Heart left ventricle (tissue), 16 donors: ENCODE measurements around the gene CTNNA1. TPM values are rescaled to one million over a fixed set of nuclear protein-coding genes. Genes with fewer than 3 reads are reported as not detected.
"Not testable (repeated sequence)": the region's sequence is repeated elsewhere in the genome, so short reads cannot be mapped to it uniquely, and the experiment has no call there.

Experiments
- ATAC-seq, 4 donors: fragments of 200-7000 bp; cut with Tn5 transposase; one replicate each; pipeline ENCODE4 v1.9.1; 2020 to 2022; ENCODE audit warnings: moderate library complexity in 4 of 4, mild to moderate bottlenecking in 3 of 4, moderate number of reproducible peaks in 1 of 4
- DNase-seq, 5 donors: peaks; one replicate each; pipeline ENCODE4 v3.0.0-alpha.2; 2020
- H3K27ac ChIP-seq, 12 donors: fragments of 200-600 bp; sonication (generic) in 4 of 12; one replicate each; pipeline versions ENCODE4 v1.5.0 to v1.8.0; 2016 to 2022; ENCODE audit warnings: mild to moderate bottlenecking in 2 of 12
- H3K27me3 ChIP-seq, 9 donors: fragments of 200-600 bp; sonication (generic) in 2 of 9; one replicate each; pipeline versions ENCODE4 v1.5.1 to v1.8.0; 2016 to 2022; ENCODE audit warnings: mild to moderate bottlenecking in 3 of 9
- H3K36me3 ChIP-seq, 9 donors: fragments of 200-600 bp; sonication (generic) in 2 of 9; one replicate each; pipeline versions ENCODE4 v1.5.0 to v1.8.0; 2018 to 2022; ENCODE audit warnings: mild to moderate bottlenecking in 2 of 9
- H3K4me1 ChIP-seq, 12 donors: fragments of 200-600 bp; sonication (generic) in 4 of 12; one replicate each; pipeline versions ENCODE4 v1.5.0 to v1.8.0; 2016 to 2022; ENCODE audit warnings: mild to moderate bottlenecking in 3 of 12
- H3K4me3 ChIP-seq, 12 donors: fragments of 200-600 bp; sonication (generic) in 4 of 12; one replicate each; pipeline versions ENCODE4 v1.5.0 to v1.8.0; 2017 to 2022; ENCODE audit warnings: mild to moderate bottlenecking in 9 of 12, moderate library complexity in 4 of 12
- H3K9me3 ChIP-seq, 12 donors: fragments of 200-600 bp; sonication (generic) in 4 of 12; one replicate each; pipeline versions ENCODE4 v1.5.0 to v1.8.0; 2016 to 2022; ENCODE audit warnings: mild to moderate bottlenecking in 1 of 12
- POLR2A ChIP-seq, 2 donors: fragments of 450-650 bp; IDR thresholded peaks; one replicate each; pipeline ENCODE4 v1.6.1; 2017; ENCODE audit warnings: antibody characterized with exemption in 2 of 2, mild to moderate bottlenecking in 2 of 2, moderate library complexity in 2 of 2
- WGBS, 4 donors: extraction: QIAGEN DNeasy Blood & Tissue Kit in 2 of 4; methylation state at CpG; one replicate each; pipeline versions ENCODE4 v1.1.5 to v1.1.7; 2013 to 2018; 5-methylcytosine and 5-hydroxymethylcytosine counted together
- intact Hi-C, 10 donors: fragments of 100-400 bp; cut with DNase I; formaldehyde crosslinking; loops; one replicate each; pipeline versions ENCODE4 v1.11.1 to v1.14.2; 2022
- polyA plus RNA-seq, 2 donors: library from polyadenylated mRNA; stranded (reverse); fragments of 200-250 nt; gene quantifications; one replicate each; pipeline ENCODE4 v1.2.3, GENCODE V29; 2013
- total RNA-seq, 9 donors: library from RNA; depleted of rRNA in 2 of 9; stranded (reverse); fragments of >200 nt in 2 of 9; fragmentation: NEBNext Ultra II Directional in 3 of 9; extraction: Animal tissue kit (Norgen Biotek cat#: 25700) in 3 of 9; gene quantifications; one replicate each; pipeline versions ENCODE4 v1.1.0 to v1.2.4, GENCODE V29; 2016 to 2023
- TF ChIP-seq, protein P1 (sequence below), 12 donors: fragments of 200-600 bp; sonication (generic) in 4 of 12; IDR thresholded peaks; one replicate each; pipeline versions ENCODE4 v1.5.0 to v1.8.0; 2018 to 2022; ENCODE audit warnings: antibody characterized with exemption in 12 of 12, mild to moderate bottlenecking in 5 of 12
- donor health status: ischemic (EF 13 %, LVEDD 7.1; RV severe dilation, severe dysfunction).
- donor health status: healthy with polysubstance abuse.
- donor health status: DM: no; HTN: yes; CAD: no.
- donor health status: DM: no; HTN: no; CAD: no.
- donor health status: ischemic (EF 25% LVEDD 6.9; RV normal size, moderate dysfunction).
- donor health status: ischemic (EF 25% LVEDD 5.7; RV mildly dilated, moderate dysfunction).
- donor health status: healthy.
- donor health status: DM: yes; HTN: yes; CAD: no.
- donor health status: ischemic (EF 35%, LVEDD 5.7; RV mildly dilated, moderate dysfunction).
- donor health status: nonischemic (EF 11% LVEDD 7.7; RV severe dilation, severe dysfunction).
- donor health status: DM: yes; HTN: yes; CAD: no.
- donor health status: PGD.
- donor health status: ischemic (EF 29% LVEDD 5.4; RV normal size, mild dysfunction).
- donor health status: nonischemic (EF 23%, LVEDD 6.1; RV moderate dilation, normal function).

The CTNNA1 gene
- total and polyA plus RNA-seq, 11 donors = 140 to 460 (median 399) TPM

DNA sequence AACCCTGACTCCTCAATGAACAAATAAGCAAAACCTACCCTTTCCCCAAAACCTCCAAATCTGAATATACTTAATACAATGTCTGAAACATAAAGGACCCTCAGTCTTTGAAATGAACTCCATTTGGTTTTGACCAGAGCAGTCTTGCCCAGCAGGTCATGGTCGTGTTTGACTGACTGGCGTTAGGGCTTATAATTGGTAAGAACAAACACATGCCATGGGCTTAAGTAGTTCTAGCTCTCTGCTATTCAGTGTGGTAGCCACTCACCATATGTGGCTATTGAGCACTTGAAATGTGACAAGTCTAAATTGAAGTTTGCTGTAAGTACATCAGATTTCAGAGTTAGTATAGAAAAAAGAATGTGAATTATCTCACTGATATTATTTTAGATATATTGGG lies 79.9 kb downstream of the CTNNA1 start:
- intact Hi-C loops = loop anchor here in 1 of 10 donors (10.0 kb wide), 1 partner anchor 232 kb away; no protein-coding TSS in a partner anchor
- Histone ChIP-seq H3K9me3 (no peaks in the 10 kb centered on the region), H3K27ac (no peak overlapping the region), H3K4me3 (no peak overlapping the region), H3K27me3 (no peaks in the 10 kb centered on the region), H3K36me3 (peaks cover 0 to 27% (median 22%) of the 10 kb centered on the region in 9 donors), H3K4me1 (peaks cover 0 to 62% (median 14%) of the 10 kb centered on the region in 12 donors)
- TF ChIP-seq, protein P1, sequence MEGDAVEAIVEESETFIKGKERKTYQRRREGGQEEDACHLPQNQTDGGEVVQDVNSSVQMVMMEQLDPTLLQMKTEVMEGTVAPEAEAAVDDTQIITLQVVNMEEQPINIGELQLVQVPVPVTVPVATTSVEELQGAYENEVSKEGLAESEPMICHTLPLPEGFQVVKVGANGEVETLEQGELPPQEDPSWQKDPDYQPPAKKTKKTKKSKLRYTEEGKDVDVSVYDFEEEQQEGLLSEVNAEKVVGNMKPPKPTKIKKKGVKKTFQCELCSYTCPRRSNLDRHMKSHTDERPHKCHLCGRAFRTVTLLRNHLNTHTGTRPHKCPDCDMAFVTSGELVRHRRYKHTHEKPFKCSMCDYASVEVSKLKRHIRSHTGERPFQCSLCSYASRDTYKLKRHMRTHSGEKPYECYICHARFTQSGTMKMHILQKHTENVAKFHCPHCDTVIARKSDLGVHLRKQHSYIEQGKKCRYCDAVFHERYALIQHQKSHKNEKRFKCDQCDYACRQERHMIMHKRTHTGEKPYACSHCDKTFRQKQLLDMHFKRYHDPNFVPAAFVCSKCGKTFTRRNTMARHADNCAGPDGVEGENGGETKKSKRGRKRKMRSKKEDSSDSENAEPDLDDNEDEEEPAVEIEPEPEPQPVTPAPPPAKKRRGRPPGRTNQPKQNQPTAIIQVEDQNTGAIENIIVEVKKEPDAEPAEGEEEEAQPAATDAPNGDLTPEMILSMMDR (IDR thresholded peaks at IDR 0.05) = no peak
- no peak for TF ChIP-seq POLR2A (IDR thresholded peaks at IDR 0.05)
- no peak for DNase-seq
- WGBS, 4 donors = 47 to 80% (median 66%) methylated on average over 2 of the region's 2 CpGs
- ATAC-seq = peak in 2 of 4 donors; percentile 49 to 53

DNA sequence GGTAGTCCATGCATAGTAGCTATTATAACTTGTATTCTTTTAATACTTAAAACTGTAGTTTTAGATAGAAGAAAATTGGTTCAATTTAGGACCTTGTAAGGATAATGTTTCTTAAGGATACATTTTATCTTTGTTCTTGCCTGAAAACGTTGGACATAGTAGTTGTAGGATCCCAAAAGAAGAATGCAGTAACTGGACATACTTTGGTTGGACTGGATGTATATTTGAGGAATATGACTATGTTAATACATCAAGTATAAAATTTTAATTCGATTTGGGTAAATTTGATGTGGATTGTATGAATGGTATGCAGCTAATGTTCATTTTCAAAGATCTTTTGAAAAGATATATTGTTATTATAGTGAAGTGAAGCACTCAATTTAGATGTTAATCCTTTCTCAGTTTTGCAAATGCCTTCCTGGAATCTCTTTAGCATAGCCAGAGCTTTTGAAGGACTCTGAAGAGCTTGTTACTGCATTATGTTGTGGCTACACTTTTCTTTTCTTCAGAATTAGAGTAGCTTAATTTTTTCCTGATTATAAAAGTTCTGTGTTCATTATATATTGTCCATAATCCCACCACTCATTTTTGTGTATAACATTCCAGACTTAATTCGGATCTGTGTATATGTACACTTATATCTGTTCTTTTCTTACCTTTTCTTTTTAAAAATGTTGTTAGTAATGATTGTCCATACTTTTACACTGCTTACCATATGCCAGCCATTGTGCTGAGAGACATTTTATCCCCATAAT lies 80.7 kb downstream of the CTNNA1 start:
- no peak overlapping the region for H3K4me3 ChIP-seq
- no peak for TF ChIP-seq POLR2A (IDR thresholded peaks at IDR 0.05)
- TF ChIP-seq, protein P1 (IDR thresholded peaks at IDR 0.05) = no peak
- intact Hi-C loops = loop anchor here in 1 of 10 donors (10.0 kb wide), 1 partner anchor 231 kb away; no protein-coding TSS in a partner anchor
- 32 to 40% (median 37%) methylated on average over 3 of the region's 3 CpGs for WGBS, 4 donors
- ATAC-seq (no peak), DNase-seq (no peak)
- peaks cover 0 to 19% (median 14%) of the 10 kb centered on the region in 9 donors for H3K36me3 ChIP-seq
- H3K27ac ChIP-seq = no peak overlapping the region
- no peaks in the 10 kb centered on the region for H3K9me3 ChIP-seq
- H3K27me3 ChIP-seq = no peaks in the 10 kb centered on the region
- peaks cover 0 to 62% (median 14%) of the 10 kb centered on the region in 12 donors for H3K4me1 ChIP-seq

DNA sequence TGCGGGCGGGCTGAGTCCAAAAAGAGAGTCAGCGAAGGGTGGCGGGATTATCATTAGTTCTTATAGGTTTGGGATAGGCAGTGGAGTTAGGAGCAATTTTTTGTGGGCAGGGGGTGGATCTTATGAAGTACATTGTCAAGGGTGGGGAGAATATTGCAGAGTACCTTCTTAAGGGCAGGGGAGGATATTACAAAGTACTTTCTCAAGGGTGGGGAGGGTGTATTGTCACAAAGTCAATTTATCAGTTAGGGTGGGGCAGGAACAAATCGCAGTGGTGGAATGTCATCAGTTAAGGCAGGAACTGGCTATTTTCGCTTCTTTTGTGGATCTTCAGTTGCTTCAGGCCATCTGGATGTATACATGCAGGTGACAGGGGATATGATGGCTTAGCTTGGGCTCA lies 81.6 kb downstream of the CTNNA1 start:
- not testable (repeated sequence) for H3K9me3 ChIP-seq, H3K27ac ChIP-seq, DNase-seq, H3K4me3 ChIP-seq, ATAC-seq, H3K27me3 ChIP-seq
- H3K36me3 ChIP-seq = peaks cover 0 to 11% (median 8%) of the 10 kb centered on the region in 9 donors
- intact Hi-C loops = loop anchor here in 1 of 10 donors (10.0 kb wide), 1 partner anchor 230 kb away; no protein-coding TSS in a partner anchor
- 70 to 88% (median 84%) methylated on average over 6 of the region's 6 CpGs for WGBS, 4 donors
- H3K4me1 ChIP-seq = peaks cover 0 to 70% (median 18%) of the 10 kb centered on the region in 12 donors

DNA sequence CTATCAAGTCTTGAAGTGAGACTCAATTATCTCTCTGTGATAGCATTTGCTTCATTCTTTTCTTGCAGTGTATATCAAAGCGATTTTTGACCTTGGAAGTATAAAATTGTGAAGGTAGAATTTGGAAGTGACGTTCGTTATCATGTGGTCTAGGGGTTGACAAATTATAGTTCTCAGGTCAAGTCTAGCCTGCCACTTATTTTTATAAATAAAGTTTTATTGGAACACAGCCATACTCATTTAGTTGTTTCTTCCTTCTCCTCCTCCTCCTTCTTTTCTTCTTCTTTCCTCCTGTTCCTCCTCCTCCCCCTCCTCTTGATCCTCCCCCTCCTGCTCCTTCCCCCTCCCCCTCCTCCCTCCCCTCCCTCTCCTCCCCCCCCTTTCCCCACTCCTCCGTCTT lies 83.9 kb downstream of the CTNNA1 start:
- intact Hi-C loops = loop anchor here in 1 of 10 donors (10.0 kb wide), 1 partner anchor 228 kb away; no protein-coding TSS in a partner anchor
- H3K4me1 ChIP-seq = peaks cover 0 to 68% (median 19%) of the 10 kb centered on the region in 12 donors
- WGBS, 4 donors = 93 to 96% (median 94%) methylated on average over 4 of the region's 4 CpGs

More for the DNA sequence above, 83.9 kb downstream of the CTNNA1 start:
- Histone ChIP-seq H3K27me3 (no peaks in the 10 kb centered on the region), H3K9me3 (no peaks in the 10 kb centered on the region), H3K27ac (no peak overlapping the region), H3K36me3 (peaks cover 0 to 18% (median 0%) of the 10 kb centered on the region in 9 donors), H3K4me3 (no peak overlapping the region)
- no peak for TF ChIP-seq POLR2A (IDR thresholded peaks at IDR 0.05)
- TF ChIP-seq, protein P1 (IDR thresholded peaks at IDR 0.05) = no peak
- DNase-seq = no peak
- no peak for ATAC-seq
